GM23338 (cell line): Measurements from ENCODE around the gene EPHA4. TPM values are rescaled to one million over a fixed set of nuclear protein-coding genes. Genes with fewer than 3 reads are reported as not detected.

Experiments used
- ATAC-seq: fragments of 200-7000 bp; cut with Tn5 transposase; 3 replicates; pipeline ENCODE4 v1.9.1; 2020
- DNase-seq: peaks from one replicate; pipeline ENCODE4 v3.0.0-alpha.2; 2015; ENCODE audit warnings: low spot score
- H2AFZ ChIP-seq: fragments of 200-600 bp; sonication (generic); 2 replicates; pipeline ENCODE4 v1.8.0; 2016; ENCODE audit warnings: antibody characterized with exemption, mild to moderate bottlenecking, moderate library complexity
- H3F3A ChIP-seq: fragments of 200-600 bp; sonication (generic); replicated peaks from 2 replicates; pipeline ENCODE4 v1.8.0; 2017; ENCODE audit warnings: antibody characterized with exemption, mixed run types, low read depth
- H3K27ac ChIP-seq: fragments of 200-600 bp; sonication (generic); 2 replicates; pipeline ENCODE4 v1.6.1; 2016; ENCODE audit warnings: low read depth
- H3K27me3 ChIP-seq: fragments of 200-600 bp; sonication (generic); 2 replicates; pipeline ENCODE4 v1.8.0; 2016; ENCODE audit warnings: mild to moderate bottlenecking, mixed run types, moderate library complexity; ENCODE audit not compliant: insufficient read depth
- H3K36me3 ChIP-seq: fragments of 200-600 bp; sonication (generic); 2 replicates; pipeline ENCODE4 v1.8.0; 2016; ENCODE audit warnings: mild to moderate bottlenecking; ENCODE audit not compliant: insufficient read depth
- H3K4me1 ChIP-seq: fragments of 200-600 bp; sonication (generic); 2 replicates; pipeline ENCODE4 v1.8.0; 2016; ENCODE audit warnings: mild to moderate bottlenecking, moderate library complexity; ENCODE audit not compliant: insufficient read depth
- H3K4me2 ChIP-seq: fragments of 200-600 bp; sonication (generic); 2 replicates; pipeline ENCODE4 v1.7.1; 2017; ENCODE audit warnings: mixed run types
- H3K4me3 ChIP-seq: fragments of 200-600 bp; sonication (generic); 2 replicates; pipeline ENCODE4 v1.6.1; 2016; ENCODE audit warnings: mixed run types
- H3K79me2 ChIP-seq: fragments of 200-600 bp; sonication (generic); replicated peaks from 2 replicates; pipeline ENCODE4 v1.8.0; 2017; ENCODE audit warnings: mild to moderate bottlenecking; ENCODE audit not compliant: insufficient read depth
- H3K9me2 ChIP-seq: fragments of 200-600 bp; sonication (generic); 2 replicates; pipeline ENCODE4 v1.8.0; 2017; ENCODE audit not compliant: insufficient read depth
- H4K20me1 ChIP-seq: fragments of 200-600 bp; sonication (generic); replicated peaks from 2 replicates; pipeline ENCODE4 v1.8.0; 2017; ENCODE audit warnings: mild to moderate bottlenecking; ENCODE audit not compliant: insufficient read depth
- H3K27ac Mint-ChIP-seq: 2 replicates; pipeline ENCODE4 v1.8.0; 2020; ENCODE audit warnings: inconsistent platforms, mild to moderate bottlenecking, moderate library complexity, mixed read lengths
- H3K27me3 Mint-ChIP-seq: 3 replicates; pipeline ENCODE4 v1.8.0; 2022; ENCODE audit warnings: low read depth, mild to moderate bottlenecking, moderate library complexity, mixed read lengths, inconsistent platforms; ENCODE audit not compliant: insufficient read depth, poor library complexity
- H3K36me3 Mint-ChIP-seq: 3 replicates; pipeline ENCODE4 v1.8.0; 2021; ENCODE audit warnings: low read depth, mild to moderate bottlenecking, inconsistent platforms, moderate library complexity, mixed read lengths
- H3K4me1 Mint-ChIP-seq: 3 replicates; pipeline ENCODE4 v1.8.0; 2020; ENCODE audit warnings: mild to moderate bottlenecking, inconsistent platforms, mixed read lengths
- H3K4me3 Mint-ChIP-seq: 3 replicates; pipeline ENCODE4 v1.8.0; 2021; ENCODE audit warnings: moderate library complexity, mild to moderate bottlenecking, inconsistent platforms, mixed read lengths
- H3K9me3 Mint-ChIP-seq: 3 replicates; pipeline ENCODE4 v1.8.0; 2020; ENCODE audit warnings: moderate library complexity, mild to moderate bottlenecking, inconsistent platforms, mixed read lengths
- CREB1 ChIP-seq: fragments of 250-450 bp; sonication (Bioruptor Pico); IDR thresholded peaks from 2 replicates; pipeline ENCODE4 v1.5.0; 2020; ENCODE audit warnings: low read depth, mild to moderate bottlenecking, moderate library complexity
- EZH2 ChIP-seq: fragments of 200-600 bp; sonication (generic); IDR thresholded peaks from one replicate; pipeline ENCODE4 v1.8.0; 2017; ENCODE audit warnings: antibody characterized with exemption, mild to moderate bottlenecking, low read depth; ENCODE audit not compliant: unreplicated experiment
- EZH2phosphoT487 ChIP-seq: fragments of 200-600 bp; sonication (generic); IDR thresholded peaks from one replicate; pipeline ENCODE4 v1.8.1; 2018; ENCODE audit warnings: antibody characterized with exemption; ENCODE audit not compliant: unreplicated experiment
- JUNB ChIP-seq: IDR thresholded peaks from one replicate; pipeline ENCODE4 v1.6.1; 2016; ENCODE audit warnings: antibody characterized with exemption; ENCODE audit not compliant: unreplicated experiment
- NANOG ChIP-seq: IDR thresholded peaks from 2 replicates; pipeline ENCODE4 v1.6.1; 2016; ENCODE audit warnings: antibody characterized with exemption, borderline replicate concordance
- POLR2AphosphoS5 ChIP-seq: IDR thresholded peaks from 2 replicates; pipeline ENCODE4 v1.6.1; 2016; ENCODE audit warnings: antibody characterized with exemption, low read depth
- STAT1 ChIP-seq: IDR thresholded peaks from one replicate; pipeline ENCODE4 v1.6.1; 2016; ENCODE audit warnings: antibody characterized with exemption; ENCODE audit not compliant: unreplicated experiment
- ZNF114 ChIP-seq: fragments of 250-450 bp; sonication (Bioruptor Pico); IDR thresholded peaks from 2 replicates; pipeline ENCODE4 v1.5.0; 2020; ENCODE audit warnings: mild to moderate bottlenecking, moderate library complexity
- ZNF331 ChIP-seq: fragments of 250-450 bp; sonication (Bioruptor Pico); IDR thresholded peaks from 2 replicates; pipeline ENCODE4 v1.5.0; 2020; ENCODE audit warnings: low read depth, mild to moderate bottlenecking, moderate library complexity
- ZNF462 ChIP-seq: fragments of 250-450 bp; sonication (Bioruptor Pico); IDR thresholded peaks from 2 replicates; pipeline ENCODE4 v1.5.0; 2020; ENCODE audit warnings: mild to moderate bottlenecking, moderate library complexity
- polyA plus RNA-seq: library from polyadenylated mRNA; unstranded; fragments of >200 nt; fragmentation: Nextera tagmentation; extraction: Ambion mirVana; gene quantifications from 2 replicates; pipeline ENCODE4 v1.2.1, GENCODE V29; 2016
- total RNA-seq: library from RNA; depleted of rRNA; stranded (reverse); fragments of >200 nt; shearing (Covaris generic); gene quantifications from 2 replicates; pipeline ENCODE4 v1.2.3, GENCODE V29; 2014
- TF ChIP-seq, protein P1 (sequence below): IDR thresholded peaks from one replicate; pipeline ENCODE4 v1.6.1; 2018; ENCODE audit warnings: antibody characterized with exemption; ENCODE audit not compliant: unreplicated experiment
- TF ChIP-seq, protein P2 (sequence below): IDR thresholded peaks from 2 replicates; pipeline ENCODE4 v1.6.1; 2016; ENCODE audit warnings: antibody characterized with exemption

EPHA4 gene
- total and polyA plus RNA-seq, 2 experiments from 2014 or later, result 4.1 to 6.2 TPM

DNA sequence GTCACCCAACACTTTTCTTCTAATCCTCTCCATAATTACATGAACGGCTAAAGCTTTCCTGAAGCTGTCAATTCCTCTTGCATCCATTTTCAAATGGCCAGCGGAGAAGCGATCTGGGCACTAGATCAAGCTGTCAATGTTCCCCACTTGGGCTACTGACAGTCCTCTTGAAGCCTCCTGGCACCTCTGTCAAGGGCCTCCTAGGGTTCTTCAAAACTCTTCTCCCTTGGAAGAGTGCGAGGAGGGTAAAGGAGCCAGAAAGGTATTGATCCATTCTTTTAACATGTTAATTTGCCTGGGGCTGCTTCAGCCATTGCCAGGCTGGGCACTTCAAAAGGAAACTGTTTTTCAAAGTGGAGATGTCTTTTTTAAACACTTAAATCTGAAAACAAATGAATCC, 19.8 kb downstream of the EPHA4 start:
- Histone ChIP-seq H3K4me3 (no peak overlapping the region), H3K4me2 (peak overlapping the region; percentile 33; the same call in 1 of the 2 replicates), H3K4me1 (peaks cover 38% of the 10 kb centered on the region), H3K27ac (no peak overlapping the region), H3F3A (no peaks in the 10 kb centered on the region), H3K27me3 (no peaks in the 10 kb centered on the region), H3K36me3 (no peaks in the 10 kb centered on the region), H3K9me2 (no peaks in the 10 kb centered on the region), H2AFZ (no peak overlapping the region), H3K79me2 (no peaks in the 10 kb centered on the region; the same call in 1 of the 2 replicates), H4K20me1 (no peaks in the 10 kb centered on the region)
- Mint-ChIP-seq H3K4me1 (peaks cover 43% of the 10 kb centered on the region), H3K27ac (no peak overlapping the region), H3K36me3 (peaks cover 7% of the 10 kb centered on the region; the same call in 2 of the 3 replicates), H3K4me3 (peak overlapping the region; percentile 12; the same call in 1 of the 3 replicates), H3K9me3 (no peaks in the 10 kb centered on the region), H3K27me3 (no peaks in the 10 kb centered on the region)
- TF ChIP-seq ZNF462 (CRISPR knock-in tag), result peak; percentile 45; the same call in 1 of the 2 replicates
- TF ChIP-seq EZH2phosphoT487, result no peak
- peak; percentile 88 for ATAC-seq
- peak; percentile 48 for DNase-seq

DNA sequence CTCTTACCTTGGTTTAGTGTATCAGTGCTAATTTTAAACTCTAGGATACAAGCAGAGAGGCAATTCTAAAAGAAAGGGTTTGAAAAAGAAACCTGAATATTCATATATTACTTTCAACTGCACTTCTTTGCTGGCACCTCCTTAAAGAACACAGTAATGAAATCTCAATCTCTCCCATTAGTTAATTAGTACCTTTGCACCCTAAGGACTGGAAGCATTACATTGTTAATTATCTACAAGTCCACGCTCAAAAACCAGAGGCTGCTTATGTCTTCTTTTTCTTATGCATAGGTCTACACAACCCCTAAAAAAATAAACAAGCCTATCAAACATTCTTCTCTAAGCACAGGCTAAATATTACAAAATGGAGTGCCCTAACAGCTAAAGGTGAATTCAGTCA, 20.2 kb downstream of the EPHA4 start:
- no peak overlapping the region for H3K4me3 Mint-ChIP-seq
- TF ChIP-seq EZH2phosphoT487 (no peak), CREB1 (no peak), ZNF114 (CRISPR knock-in tag) (no peak), STAT1 (no peak), NANOG (no peak), EZH2 (no peak), POLR2AphosphoS5 (no peak), ZNF331 (CRISPR knock-in tag) (no peak), JUNB (no peak)
- TF ChIP-seq, protein P1, sequence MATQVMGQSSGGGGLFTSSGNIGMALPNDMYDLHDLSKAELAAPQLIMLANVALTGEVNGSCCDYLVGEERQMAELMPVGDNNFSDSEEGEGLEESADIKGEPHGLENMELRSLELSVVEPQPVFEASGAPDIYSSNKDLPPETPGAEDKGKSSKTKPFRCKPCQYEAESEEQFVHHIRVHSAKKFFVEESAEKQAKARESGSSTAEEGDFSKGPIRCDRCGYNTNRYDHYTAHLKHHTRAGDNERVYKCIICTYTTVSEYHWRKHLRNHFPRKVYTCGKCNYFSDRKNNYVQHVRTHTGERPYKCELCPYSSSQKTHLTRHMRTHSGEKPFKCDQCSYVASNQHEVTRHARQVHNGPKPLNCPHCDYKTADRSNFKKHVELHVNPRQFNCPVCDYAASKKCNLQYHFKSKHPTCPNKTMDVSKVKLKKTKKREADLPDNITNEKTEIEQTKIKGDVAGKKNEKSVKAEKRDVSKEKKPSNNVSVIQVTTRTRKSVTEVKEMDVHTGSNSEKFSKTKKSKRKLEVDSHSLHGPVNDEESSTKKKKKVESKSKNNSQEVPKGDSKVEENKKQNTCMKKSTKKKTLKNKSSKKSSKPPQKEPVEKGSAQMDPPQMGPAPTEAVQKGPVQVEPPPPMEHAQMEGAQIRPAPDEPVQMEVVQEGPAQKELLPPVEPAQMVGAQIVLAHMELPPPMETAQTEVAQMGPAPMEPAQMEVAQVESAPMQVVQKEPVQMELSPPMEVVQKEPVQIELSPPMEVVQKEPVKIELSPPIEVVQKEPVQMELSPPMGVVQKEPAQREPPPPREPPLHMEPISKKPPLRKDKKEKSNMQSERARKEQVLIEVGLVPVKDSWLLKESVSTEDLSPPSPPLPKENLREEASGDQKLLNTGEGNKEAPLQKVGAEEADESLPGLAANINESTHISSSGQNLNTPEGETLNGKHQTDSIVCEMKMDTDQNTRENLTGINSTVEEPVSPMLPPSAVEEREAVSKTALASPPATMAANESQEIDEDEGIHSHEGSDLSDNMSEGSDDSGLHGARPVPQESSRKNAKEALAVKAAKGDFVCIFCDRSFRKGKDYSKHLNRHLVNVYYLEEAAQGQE, result no peak
- TF ChIP-seq, protein P2, sequence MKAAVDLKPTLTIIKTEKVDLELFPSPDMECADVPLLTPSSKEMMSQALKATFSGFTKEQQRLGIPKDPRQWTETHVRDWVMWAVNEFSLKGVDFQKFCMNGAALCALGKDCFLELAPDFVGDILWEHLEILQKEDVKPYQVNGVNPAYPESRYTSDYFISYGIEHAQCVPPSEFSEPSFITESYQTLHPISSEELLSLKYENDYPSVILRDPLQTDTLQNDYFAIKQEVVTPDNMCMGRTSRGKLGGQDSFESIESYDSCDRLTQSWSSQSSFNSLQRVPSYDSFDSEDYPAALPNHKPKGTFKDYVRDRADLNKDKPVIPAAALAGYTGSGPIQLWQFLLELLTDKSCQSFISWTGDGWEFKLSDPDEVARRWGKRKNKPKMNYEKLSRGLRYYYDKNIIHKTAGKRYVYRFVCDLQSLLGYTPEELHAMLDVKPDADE, result no peak

More for the DNA sequence above, 20.2 kb downstream of the EPHA4 start:
- no peaks in the 10 kb centered on the region for H3F3A ChIP-seq
- peak overlapping the region; percentile 33; the same call in 1 of the 2 replicates for H3K4me2 ChIP-seq
- H2AFZ ChIP-seq, result no peak overlapping the region
- Mint-ChIP-seq H3K27me3 (no peaks in the 10 kb centered on the region), H3K4me1 (peaks cover 47% of the 10 kb centered on the region), H3K27ac (no peak overlapping the region), H3K9me3 (no peaks in the 10 kb centered on the region), H3K36me3 (peaks cover 7% of the 10 kb centered on the region; the same call in 2 of the 3 replicates)
- H3K27me3 ChIP-seq, result no peaks in the 10 kb centered on the region
- no peak overlapping the region for H3K27ac ChIP-seq
- H3K79me2 ChIP-seq, result no peaks in the 10 kb centered on the region; the same call in 1 of the 2 replicates
- peaks cover 38% of the 10 kb centered on the region for H3K4me1 ChIP-seq
- H3K9me2 ChIP-seq, result no peaks in the 10 kb centered on the region
- DNase-seq, result no peak
- no peaks in the 10 kb centered on the region for H3K36me3 ChIP-seq
- H4K20me1 ChIP-seq, result no peaks in the 10 kb centered on the region
- H3K4me3 ChIP-seq, result no peak overlapping the region
- ATAC-seq, result no peak
